PC-3 (cell line): ENCODE measurements around the gene YTHDC2.

Experiments used
- EZH2 ChIP-seq: fragments of 300-600 bp; sonication (generic); IDR thresholded peaks from one replicate; pipeline ENCODE4 v1.6.1; 2017; ENCODE audit warnings: antibody characterized with exemption, mild to moderate bottlenecking, low read length; ENCODE audit not compliant: unreplicated experiment
- TF ChIP-seq, protein P1 (sequence below): fragments of 300-600 bp; sonication (generic); conservative IDR thresholded peaks from 2 replicates; pipeline ENCODE4 v1.5.1; 2017; ENCODE audit warnings: antibody characterized with exemption, low read depth, mild to moderate bottlenecking, low read length

DNA sequence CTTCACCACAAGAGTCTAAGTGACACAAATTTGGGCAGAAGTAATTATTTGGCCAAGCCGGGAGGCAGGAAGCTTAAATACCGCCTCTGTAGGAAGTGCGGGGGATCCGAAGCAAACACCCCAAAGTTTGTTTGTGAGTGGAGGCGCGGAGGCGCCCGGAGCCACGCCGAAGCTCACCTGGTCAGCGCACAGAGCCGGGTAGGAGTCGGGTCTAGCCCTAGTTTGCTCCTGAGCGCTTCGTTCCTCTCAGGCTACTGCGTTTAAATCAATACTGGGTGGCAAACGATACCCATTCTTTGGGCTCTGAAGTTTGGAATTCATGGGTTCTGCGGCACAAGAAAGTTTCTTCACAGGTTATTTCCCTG, 26.1 kb upstream of the YTHDC2 start:
- TF ChIP-seq, protein P1, sequence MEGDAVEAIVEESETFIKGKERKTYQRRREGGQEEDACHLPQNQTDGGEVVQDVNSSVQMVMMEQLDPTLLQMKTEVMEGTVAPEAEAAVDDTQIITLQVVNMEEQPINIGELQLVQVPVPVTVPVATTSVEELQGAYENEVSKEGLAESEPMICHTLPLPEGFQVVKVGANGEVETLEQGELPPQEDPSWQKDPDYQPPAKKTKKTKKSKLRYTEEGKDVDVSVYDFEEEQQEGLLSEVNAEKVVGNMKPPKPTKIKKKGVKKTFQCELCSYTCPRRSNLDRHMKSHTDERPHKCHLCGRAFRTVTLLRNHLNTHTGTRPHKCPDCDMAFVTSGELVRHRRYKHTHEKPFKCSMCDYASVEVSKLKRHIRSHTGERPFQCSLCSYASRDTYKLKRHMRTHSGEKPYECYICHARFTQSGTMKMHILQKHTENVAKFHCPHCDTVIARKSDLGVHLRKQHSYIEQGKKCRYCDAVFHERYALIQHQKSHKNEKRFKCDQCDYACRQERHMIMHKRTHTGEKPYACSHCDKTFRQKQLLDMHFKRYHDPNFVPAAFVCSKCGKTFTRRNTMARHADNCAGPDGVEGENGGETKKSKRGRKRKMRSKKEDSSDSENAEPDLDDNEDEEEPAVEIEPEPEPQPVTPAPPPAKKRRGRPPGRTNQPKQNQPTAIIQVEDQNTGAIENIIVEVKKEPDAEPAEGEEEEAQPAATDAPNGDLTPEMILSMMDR: no peak; the same call in 1 of the 2 replicates
- TF ChIP-seq EZH2: no peak
